Tongue (tissue), 2 donors: ENCODE results near the gene NSUN2. TPM values are rescaled to one million over a fixed set of nuclear protein-coding genes. Genes with fewer than 3 reads are reported as not detected.

Experiments
- DNase-seq: peaks from one replicate; pipeline ENCODE4 v3.0.0-alpha.2; 2015
- total RNA-seq: library from RNA; depleted of rRNA; stranded (reverse); fragments of >200 nt; gene quantifications from one replicate; pipeline ENCODE4 v1.2.3, GENCODE V29; 2014

The NSUN2 gene
- total RNA-seq, 1 donor from 2014 or later: 43.8 TPM

- no peak for DNase-seq
Measured at GRCh38 chr5:6642655-6643054, 9.8 kb upstream of the NSUN2 start.

GRCh38 chr5:6638236-6638635, 5.4 kb upstream of the NSUN2 start:
- DNase-seq: no peak

GRCh38 chr5:6637590-6637989, 4.7 kb upstream of the NSUN2 start:
- no peak for DNase-seq

- DNase-seq: no peak
Measured at GRCh38 chr5:6637022-6637421, 4.2 kb upstream of the NSUN2 start.

GRCh38 chr5:6636293-6636692, 3.4 kb upstream of the NSUN2 start:
- no peak for DNase-seq

GRCh38 chr5:6634788-6635430, 2.1 kb upstream of the NSUN2 start:
- DNase-seq: no peak

GRCh38 chr5:6634306-6634705, 1.5 kb upstream of the NSUN2 start:
- no peak for DNase-seq

GRCh38 chr5:6633469-6634245, 813 bp upstream of the NSUN2 start:
- peak; percentile 18 for DNase-seq

GRCh38 chr5:6632324-6632887, 438 bp downstream of the NSUN2 start:
- peak; percentile 28 for DNase-seq

- no peak for DNase-seq
Measured at GRCh38 chr5:6631441-6631840, 1.4 kb downstream of the NSUN2 start.

GRCh38 chr5:6626508-6626907, 6.3 kb downstream of the NSUN2 start:
- no peak for DNase-seq

- DNase-seq: no peak
Measured at GRCh38 chr5:6623941-6624340, 8.9 kb downstream of the NSUN2 start.

- no peak for DNase-seq
Measured at GRCh38 chr5:6623228-6623627, 9.6 kb downstream of the NSUN2 start.

- DNase-seq: no peak
Measured at GRCh38 chr5:6616632-6617031, 16.2 kb downstream of the NSUN2 start.

- DNase-seq: peak; percentile 55
Measured at GRCh38 chr5:6615034-6615815, 17.6 kb downstream of the NSUN2 start.

- DNase-seq: no peak
Measured at GRCh38 chr5:6611334-6612256, 21.2 kb downstream of the NSUN2 start.

- no peak for DNase-seq
Measured at GRCh38 chr5:6608016-6608415, 24.8 kb downstream of the NSUN2 start.

GRCh38 chr5:6607559-6607936, 25.3 kb downstream of the NSUN2 start:
- DNase-seq: no peak

- no peak for DNase-seq
Measured at GRCh38 chr5:6606884-6607558, 25.8 kb downstream of the NSUN2 start.

GRCh38 chr5:6604946-6605345, 27.9 kb downstream of the NSUN2 start:
- DNase-seq: no peak

- no peak for DNase-seq
Measured at GRCh38 chr5:6604341-6604740, 28.5 kb downstream of the NSUN2 start.
